H1 (cell line): ENCODE data around the gene NCAPD2. TPM values are rescaled to one million over a fixed set of nuclear protein-coding genes. Genes with fewer than 3 reads are reported as not detected.

Experiments
- BACH1 ChIP-seq: IDR thresholded peaks from 2 replicates; pipeline ENCODE4 v1.6.1; 2012; ENCODE audit warnings: low read length, improper control_type of control experiment
- CHD1 ChIP-seq: IDR thresholded peaks from 2 replicates; pipeline ENCODE4 v1.6.1; 2012; ENCODE audit warnings: low read depth, low read length, improper control_type of control experiment
- JUN ChIP-seq: IDR thresholded peaks from 2 replicates; pipeline ENCODE4 v1.6.1; 2011; ENCODE audit warnings: low read depth, mild to moderate bottlenecking, improper control_type of control experiment, low read length
- NANOG ChIP-seq: IDR thresholded peaks from 2 replicates; pipeline ENCODE4 v1.6.1; 2011; ENCODE audit warnings: low read length, low read depth, mild to moderate bottlenecking, inconsistent platforms; ENCODE audit not compliant: insufficient read depth, poor library complexity, severe bottlenecking
- RAD21 ChIP-seq, 2 experiments: IDR thresholded peaks in 1 of 2; conservative IDR thresholded peaks in 1 of 2; 2 replicates each; pipeline ENCODE4 v1.6.1; 2011; ENCODE audit warnings: low read depth in 2 of 2, low read length in 2 of 2, improper control_type of control experiment in 1 of 2, inconsistent platforms in 1 of 2, mild to moderate bottlenecking in 1 of 2, moderate library complexity in 1 of 2
- RBBP5 ChIP-seq: IDR thresholded peaks from 2 replicates; pipeline ENCODE4 v1.7.1; 2012; ENCODE audit warnings: low read depth, mild to moderate bottlenecking, inconsistent platforms, low read length, moderate library complexity, borderline replicate concordance
- RXRA ChIP-seq: IDR thresholded peaks from 2 replicates; pipeline ENCODE4 v1.6.1; 2011; ENCODE audit warnings: low read depth, mild to moderate bottlenecking, low read length, moderate library complexity; ENCODE audit not compliant: insufficient read depth
- SP2 ChIP-seq: IDR thresholded peaks from 2 replicates; pipeline ENCODE4 v1.6.1; 2012; ENCODE audit warnings: mild to moderate bottlenecking, low read length, inconsistent platforms
- SUZ12 ChIP-seq: fragments of 200-600 bp; sonication (generic); IDR thresholded peaks from 2 replicates; pipeline ENCODE4 v1.6.1; 2012; ENCODE audit warnings: mild to moderate bottlenecking, inconsistent platforms, low read length, moderate library complexity, mixed read lengths
- TAF1 ChIP-seq: IDR thresholded peaks from 2 replicates; pipeline ENCODE4 v1.6.1; 2011; ENCODE audit warnings: mild to moderate bottlenecking, low read depth, low read length
- polyA plus RNA-seq, 7 experiments: library from polyadenylated mRNA; depleted of rRNA in 3 of 7; stranded (reverse) in 5 of 7; unstranded in 2 of 7; fragments of >200 nt in 5 of 7; fragments of 200-250 nt in 2 of 7; gene quantifications; 1 replicate in 5 of 7; 2 replicates in 1 of 7; 4 replicates in 1 of 7; pipeline versions ENCODE4 v1.2.1 to v1.2.3, GENCODE V29; 2011 to 2013; ENCODE audit warnings: missing spikeins in 2 of 7, mixed read lengths in 2 of 7
- total RNA-seq: library from RNA; stranded (reverse); fragmentation: NEBNext Ultra II Directional; extraction: Animal tissue kit (Norgen Biotek cat#: 25700); gene quantifications from 2 replicates; pipeline ENCODE4 v1.2.1, GENCODE V29; 2021

NCAPD2 gene
- total and polyA plus RNA-seq, 2 of the 8 experiments (the other 6 are each of a cell fraction or from before 2014, with no cell fraction given), result 55.8 to 132 TPM

DNA sequence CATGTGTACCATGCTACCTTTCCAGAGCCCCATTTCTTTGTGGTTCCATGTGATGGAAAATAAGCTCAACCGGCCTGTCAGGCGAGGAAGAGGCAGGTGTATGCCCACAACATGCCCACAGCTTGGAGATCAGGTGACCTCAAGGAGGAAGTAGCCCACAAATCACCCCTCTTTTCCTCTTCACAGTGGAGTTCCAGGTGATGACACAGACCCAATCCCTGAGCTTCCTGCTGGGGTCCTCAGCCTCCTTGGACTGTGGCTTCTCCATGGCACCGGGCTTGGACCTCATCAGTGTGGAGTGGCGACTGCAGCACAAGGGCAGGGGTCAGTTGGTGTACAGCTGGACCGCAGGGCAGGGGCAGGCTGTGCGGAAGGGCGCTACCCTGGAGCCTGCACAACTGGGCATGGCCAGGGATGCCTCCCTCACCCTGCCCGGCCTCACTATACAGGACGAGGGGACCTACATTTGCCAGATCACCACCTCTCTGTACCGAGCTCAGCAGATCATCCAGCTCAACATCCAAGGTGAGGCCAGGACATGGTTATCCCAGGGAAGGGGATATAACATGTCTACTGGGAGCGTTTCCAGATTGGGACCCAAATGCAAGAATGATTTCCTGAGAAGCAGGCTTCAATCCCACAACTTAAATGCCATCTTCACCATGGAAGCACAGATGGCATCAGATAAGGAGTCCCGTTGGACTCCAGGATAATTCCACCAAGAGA is 36.5 kb upstream of the NCAPD2 start (continued):
- TF ChIP-seq RBBP5 (no peak), RAD21 (IDR thresholded peaks at IDR 0.05 in 1 of 2, conservative IDR thresholded peaks at IDR 0.05 in 1 of 2; ENCODE audit: low read depth in 2 of 2, low read length in 2 of 2) (no peak), NANOG (no peak), TAF1 (no peak), JUN (no peak), CHD1 (no peak), SP2 (no peak), BACH1 (no peak), RXRA (no peak), SUZ12 (no peak)
